ENCODE results near the gene SIAH2. TPM values are rescaled to one million over a fixed set of nuclear protein-coding genes. Genes with fewer than 3 reads are reported as not detected.

The SIAH2 gene
- total RNA-seq, 2 experiments from 2014 or later: 74.0 to 74.9 TPM

- no peaks in the 10 kb centered on the region for H3K27me3 Mint-ChIP-seq
- H3K4me1 Mint-ChIP-seq (ENCODE audit: low read depth): peaks cover 92% of the 10 kb centered on the region
- POLR2A ChIA-PET: interaction anchor here (0.6 to 1.5 kb wide), 5 partner anchors 10 to 1609 kb away, joined by 3 to 5 read pairs (median 4); partner anchors contain the start of gene SIAH2
- CTCF ChIA-PET: no interaction called here
- intact Hi-C loops (cut with micrococcal nuclease): no loop called here
- DNase-seq: no peak
- no peak overlapping the region for H3K4me3 Mint-ChIP-seq
- peak overlapping the region; percentile 74 for H3K27ac Mint-ChIP-seq
- no peaks in the 10 kb centered on the region for H3K9me3 Mint-ChIP-seq
- H3K36me3 Mint-ChIP-seq: peaks cover 75% of the 10 kb centered on the region
Observed at GRCh38 chr3:150747886-150748683, 14.9 kb downstream of the SIAH2 start.

DNA sequence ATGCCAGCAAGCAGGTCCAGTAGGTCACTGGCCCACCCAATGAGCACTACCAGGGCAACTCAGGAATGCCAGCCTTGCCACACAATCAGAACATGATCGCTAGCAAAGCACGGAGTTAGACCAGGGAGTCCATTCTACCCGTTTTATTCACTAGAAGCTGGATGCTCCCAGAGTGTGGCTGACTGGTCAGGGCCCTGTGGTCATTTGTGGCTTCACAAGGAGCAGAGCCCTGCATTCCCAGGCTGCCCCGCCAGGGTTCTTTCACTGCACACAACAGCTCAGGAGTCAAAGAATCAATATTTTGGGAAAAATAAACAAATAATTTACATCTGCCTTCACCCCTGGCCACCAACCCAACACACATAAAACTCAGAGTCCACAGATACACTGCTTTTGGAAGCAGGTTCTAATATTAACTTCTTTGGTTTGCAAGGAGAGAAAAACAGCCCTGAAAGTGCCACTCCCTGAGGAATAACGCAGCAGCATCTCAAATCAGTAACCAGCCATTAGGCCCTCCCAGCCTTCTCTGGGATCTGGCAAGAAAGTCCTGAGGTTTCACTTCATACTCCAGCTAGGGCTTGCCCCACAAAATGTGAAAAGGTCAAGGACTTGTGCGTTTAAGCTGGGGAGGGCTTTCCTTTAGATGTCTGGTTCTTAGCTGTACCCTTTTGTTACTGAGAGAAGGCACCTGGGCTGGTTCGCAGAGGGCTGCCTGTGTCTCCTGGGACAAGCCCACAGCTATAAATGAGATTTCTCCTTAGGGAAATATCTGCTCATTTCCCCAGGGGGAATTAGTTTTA lies 16.0 kb downstream of the SIAH2 start:
- DNase-seq: no peak
- CTCF ChIA-PET: no interaction called here
- peaks cover 75% of the 10 kb centered on the region for H3K36me3 Mint-ChIP-seq
- H3K27me3 Mint-ChIP-seq: no peaks in the 10 kb centered on the region
- no peaks in the 10 kb centered on the region for H3K9me3 Mint-ChIP-seq
- H3K27ac Mint-ChIP-seq: peak overlapping the region; percentile 71
- peaks cover 92% of the 10 kb centered on the region for H3K4me1 Mint-ChIP-seq (ENCODE audit: low read depth)
- intact Hi-C loops (cut with micrococcal nuclease): no loop called here
- no peak overlapping the region for H3K4me3 Mint-ChIP-seq
- POLR2A ChIA-PET: interaction anchor here (1.1 to 1.5 kb wide), 3 partner anchors 9 to 16 kb away, joined by 3 to 5 read pairs (median 5); partner anchors contain the start of gene SIAH2

- peaks cover 92% of the 10 kb centered on the region for H3K4me1 Mint-ChIP-seq (ENCODE audit: low read depth)
- POLR2A ChIA-PET: interaction anchor here (0.8 to 1.2 kb wide), 2 partner anchors 9 to 18 kb away, joined by 3 to 4 read pairs; no protein-coding TSS in a partner anchor
Observed at GRCh38 chr3:150745832-150746231, 17.1 kb downstream of the SIAH2 start.

DNA sequence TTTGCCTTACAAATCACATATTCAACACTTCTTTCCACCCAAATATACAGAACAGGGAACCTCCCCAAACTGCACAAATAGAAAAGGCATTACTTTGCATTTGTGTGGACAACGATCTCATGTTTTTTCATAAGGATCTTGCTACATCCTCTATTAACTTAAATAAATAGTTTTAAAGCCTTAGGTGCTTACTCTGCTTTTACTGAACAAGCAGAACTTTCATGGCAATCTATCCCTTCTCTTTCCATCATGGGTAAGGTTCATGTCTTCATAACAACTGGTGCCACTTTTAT lies 18.1 kb downstream of the SIAH2 start:
- H3K9me3 Mint-ChIP-seq: no peaks in the 10 kb centered on the region
- H3K27me3 Mint-ChIP-seq: no peaks in the 10 kb centered on the region
- H3K27ac Mint-ChIP-seq: peak overlapping the region; percentile 55
- CTCF ChIA-PET: interaction anchor here (1.2 to 1.4 kb wide), 2 partner anchors 20 to 23 kb away, joined by 3 read pairs; no protein-coding TSS in a partner anchor
- DNase-seq: no peak
- intact Hi-C loops (cut with micrococcal nuclease): no loop called here
- no peak overlapping the region for H3K4me3 Mint-ChIP-seq
- POLR2A ChIA-PET: interaction anchor here (1.2 to 3.0 kb wide), 2 partner anchors 19 to 20 kb away, joined by 3 to 18 read pairs; partner anchors contain the start of gene SIAH2
- peaks cover 69% of the 10 kb centered on the region for H3K36me3 Mint-ChIP-seq
- peaks cover 92% of the 10 kb centered on the region for H3K4me1 Mint-ChIP-seq (ENCODE audit: low read depth)

More at GRCh38 chr3:150745832-150746231, 17.1 kb downstream of the SIAH2 start:
- Mint-ChIP-seq H3K27me3 (no peaks in the 10 kb centered on the region), H3K36me3 (peaks cover 76% of the 10 kb centered on the region), H3K9me3 (no peaks in the 10 kb centered on the region), H3K27ac (peak overlapping the region; percentile 71), H3K4me3 (peak overlapping the region; percentile 16)
- intact Hi-C loops (cut with micrococcal nuclease): no loop called here
- CTCF ChIA-PET: interaction anchor here (1.2 to 1.4 kb wide), 2 partner anchors 19 to 24 kb away, joined by 3 read pairs; no protein-coding TSS in a partner anchor
- DNase-seq: no peak

DNA sequence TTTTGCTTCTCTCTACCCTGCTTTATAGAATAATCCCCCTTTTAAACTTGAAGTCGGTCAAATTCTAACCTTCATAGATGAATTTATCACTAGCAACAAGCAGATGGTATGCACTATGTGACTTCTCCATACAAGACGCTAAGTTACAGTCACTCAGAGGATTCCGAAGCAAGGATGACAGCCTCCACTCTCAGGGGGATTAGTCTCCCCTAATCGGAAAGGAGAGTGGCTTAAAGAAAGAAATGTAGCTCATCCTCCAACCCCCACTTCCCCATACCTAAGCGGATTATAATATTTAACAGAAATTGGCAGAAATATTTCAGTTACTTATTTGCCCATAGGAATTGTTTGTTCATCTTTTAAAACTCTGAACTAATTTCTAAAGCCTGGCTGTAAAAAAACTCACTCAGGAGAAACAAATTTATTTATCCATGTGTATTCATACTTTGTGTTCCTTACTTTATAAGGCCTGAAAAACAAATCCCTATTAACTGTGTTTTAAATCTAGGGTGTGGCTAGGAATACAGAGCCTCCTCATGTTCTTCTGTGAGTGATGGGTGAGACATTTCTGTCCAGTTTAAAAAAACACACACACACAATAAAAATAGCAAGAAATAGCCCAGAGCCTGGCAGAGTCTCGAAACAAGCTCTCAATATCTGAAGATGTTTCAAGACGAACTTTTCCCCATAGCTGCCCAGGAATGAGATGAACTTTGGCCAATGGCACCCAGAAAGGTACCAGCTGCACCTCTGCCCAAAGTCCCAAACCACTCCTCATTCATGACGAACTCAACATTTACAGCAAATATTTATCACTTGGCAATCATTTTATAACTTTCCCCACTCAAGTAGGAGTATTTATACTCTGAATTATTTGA lies 18.7 kb downstream of the SIAH2 start:
- no peak overlapping the region for H3K4me3 Mint-ChIP-seq
- POLR2A ChIA-PET: interaction anchor here (1.4 to 3.0 kb wide), 2 partner anchors 16 to 21 kb away, joined by 5 to 18 read pairs; partner anchors contain the start of gene SIAH2

GRCh38 chr3:150743508-150743907 lies 19.5 kb downstream of the SIAH2 start:
- H3K27me3 Mint-ChIP-seq: no peaks in the 10 kb centered on the region
- peaks cover 61% of the 10 kb centered on the region for H3K36me3 Mint-ChIP-seq
- no peaks in the 10 kb centered on the region for H3K9me3 Mint-ChIP-seq
- ChIA-PET POLR2A (interaction anchor here (1.4 to 3.0 kb wide), 3 partner anchors 10 to 21 kb away, joined by 4 to 18 read pairs (median 5); partner anchors contain the start of gene SIAH2), CTCF (interaction anchor here (0.7 to 1.0 kb wide), 2 partner anchors 20 to 22 kb away, joined by 3 to 4 read pairs; no protein-coding TSS in a partner anchor)
- H3K27ac Mint-ChIP-seq: peak overlapping the region; percentile 55
- H3K4me1 Mint-ChIP-seq (ENCODE audit: low read depth): peaks cover 94% of the 10 kb centered on the region
- peak; percentile 5 for DNase-seq
- H3K4me3 Mint-ChIP-seq: no peak overlapping the region
- intact Hi-C loops (cut with micrococcal nuclease): no loop called here

More for the DNA sequence above, 18.7 kb downstream of the SIAH2 start:
- Mint-ChIP-seq H3K27me3 (no peaks in the 10 kb centered on the region), H3K9me3 (no peaks in the 10 kb centered on the region), H3K36me3 (peaks cover 66% of the 10 kb centered on the region), H3K27ac (peak overlapping the region; percentile 55), H3K4me1 (ENCODE audit: low read depth) (peaks cover 95% of the 10 kb centered on the region)
- CTCF ChIA-PET: no interaction called here
- no peak for DNase-seq
- intact Hi-C loops (cut with micrococcal nuclease): no loop called here

DNA sequence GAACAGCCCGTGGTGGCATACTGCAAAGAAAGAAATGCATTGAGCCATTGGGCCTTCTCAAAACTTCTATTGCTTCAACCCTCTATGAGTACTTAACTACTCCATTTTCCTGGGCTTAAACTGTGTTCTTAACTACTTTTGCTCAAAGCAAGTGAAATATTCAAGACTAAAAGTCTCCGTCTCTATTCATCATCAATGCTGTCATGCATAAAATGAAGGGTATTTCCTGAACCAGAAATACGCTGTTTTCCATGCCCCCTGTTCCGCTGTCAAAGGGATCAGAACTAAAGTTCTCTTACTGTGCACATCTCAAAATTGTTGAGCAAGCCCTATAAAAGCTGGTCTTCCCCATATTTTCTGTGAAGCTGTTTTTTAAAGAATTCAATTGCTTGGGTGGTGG lies 20.3 kb downstream of the SIAH2 start:
- ChIA-PET POLR2A (interaction anchor here (1.4 to 3.0 kb wide), 3 partner anchors 11 to 22 kb away, joined by 4 to 18 read pairs (median 4); partner anchors contain the start of gene SIAH2), CTCF (interaction anchor here (0.7 to 1.0 kb wide), 2 partner anchors 21 kb away, joined by 3 to 4 read pairs; no protein-coding TSS in a partner anchor)
- peak; percentile 6 for DNase-seq
- intact Hi-C loops (cut with micrococcal nuclease): no loop called here
- H3K36me3 Mint-ChIP-seq: peaks cover 56% of the 10 kb centered on the region
- no peaks in the 10 kb centered on the region for H3K27me3 Mint-ChIP-seq
- peak overlapping the region; percentile 99 for H3K27ac Mint-ChIP-seq
- H3K4me1 Mint-ChIP-seq (ENCODE audit: low read depth): peaks cover 96% of the 10 kb centered on the region
- no peak overlapping the region for H3K4me3 Mint-ChIP-seq
- no peaks in the 10 kb centered on the region for H3K9me3 Mint-ChIP-seq

DNA sequence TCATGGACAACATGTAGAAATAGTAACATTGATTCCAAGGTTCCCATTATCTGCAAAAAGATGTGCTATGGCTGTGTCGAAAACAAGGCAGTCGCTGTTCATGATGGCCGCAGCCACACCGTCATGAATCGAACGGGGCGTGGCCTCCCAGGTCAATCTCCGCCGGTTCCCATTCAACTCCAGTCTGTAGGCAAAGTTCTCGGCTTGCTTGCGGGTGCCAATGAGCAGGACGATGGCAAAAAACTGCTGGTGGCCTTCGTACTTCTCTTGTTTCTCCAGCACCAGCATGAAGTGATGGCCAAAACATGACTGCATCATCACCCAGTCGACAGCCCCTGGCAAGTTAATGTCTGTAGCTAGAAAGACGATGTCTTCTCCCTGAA lies 20.8 kb downstream of the SIAH2 start:
- intact Hi-C loops (cut with micrococcal nuclease): no loop called here
- POLR2A ChIA-PET: interaction anchor here (1.4 to 3.0 kb wide), 3 partner anchors 11 to 23 kb away, joined by 4 to 18 read pairs (median 4); partner anchors contain the start of gene SIAH2
- H3K36me3 Mint-ChIP-seq: peaks cover 52% of the 10 kb centered on the region
- no peak overlapping the region for H3K4me3 Mint-ChIP-seq
- peaks cover 98% of the 10 kb centered on the region for H3K4me1 Mint-ChIP-seq (ENCODE audit: low read depth)
- DNase-seq: peak; percentile 7
- no peaks in the 10 kb centered on the region for H3K27me3 Mint-ChIP-seq
- no peaks in the 10 kb centered on the region for H3K9me3 Mint-ChIP-seq
- H3K27ac Mint-ChIP-seq: peak overlapping the region; percentile 99
- CTCF ChIA-PET: interaction anchor here (1.0 kb wide), 1 partner anchor 21 kb away, joined by 3 read pairs; no protein-coding TSS in a partner anchor

GRCh38 chr3:150741497-150742140 lies 21.4 kb downstream of the SIAH2 start:
- Mint-ChIP-seq H3K36me3 (peaks cover 48% of the 10 kb centered on the region), H3K4me1 (ENCODE audit: low read depth) (peaks cover 98% of the 10 kb centered on the region), H3K9me3 (no peaks in the 10 kb centered on the region), H3K27ac (peak overlapping the region; percentile 99), H3K27me3 (no peaks in the 10 kb centered on the region), H3K4me3 (no peak overlapping the region)
- DNase-seq: peak; percentile 4
- intact Hi-C loops (cut with micrococcal nuclease): no loop called here
- POLR2A ChIA-PET: interaction anchor here (1.4 to 3.0 kb wide), 5 partner anchors 12 to 23 kb away, joined by 4 to 35 read pairs (median 13); partner anchors contain the start of gene SIAH2
- CTCF ChIA-PET: interaction anchor here (0.9 kb wide), 1 partner anchor 19 kb away, joined by 3 read pairs; no protein-coding TSS in a partner anchor

DNA sequence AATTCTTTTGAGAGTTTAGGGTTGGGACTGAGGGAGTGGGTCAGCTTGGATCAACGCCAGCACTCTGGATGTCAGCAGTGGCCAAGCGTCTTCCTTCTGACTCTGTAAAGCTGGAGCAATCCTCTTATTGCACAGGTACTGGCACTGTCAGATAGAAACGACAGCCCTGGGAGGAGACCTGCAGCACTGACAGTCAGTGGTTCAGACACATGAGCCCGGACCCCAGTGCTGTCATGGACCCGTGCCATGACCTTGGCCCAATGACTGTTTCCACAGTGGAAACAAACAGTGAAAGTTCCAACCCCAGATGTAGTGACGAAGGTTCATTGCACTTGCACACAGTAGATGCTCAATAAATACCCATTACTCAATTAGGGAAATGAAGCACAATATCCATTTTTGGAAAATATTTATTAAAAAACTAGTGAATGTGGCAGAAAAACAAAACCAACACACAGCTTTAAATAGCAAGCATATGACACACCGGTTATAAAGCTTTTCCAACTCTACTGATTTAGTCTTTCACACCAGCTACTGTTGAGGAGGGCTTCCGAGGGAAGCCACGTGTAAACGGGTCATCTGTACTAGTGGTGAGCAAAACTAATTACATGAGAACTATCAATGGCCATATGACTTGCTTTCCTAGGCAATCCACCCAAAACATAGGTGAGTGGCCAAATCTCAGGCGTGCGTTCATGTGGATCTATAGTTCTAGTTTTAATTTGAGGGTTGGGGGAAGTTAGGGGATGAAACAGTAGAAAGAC lies 22.1 kb downstream of the SIAH2 start:
- no peaks in the 10 kb centered on the region for H3K27me3 Mint-ChIP-seq
- ChIA-PET POLR2A (interaction anchor here (1.9 to 2.2 kb wide), 2 partner anchors 19 to 23 kb away, joined by 13 to 35 read pairs; no protein-coding TSS in a partner anchor), CTCF (interaction anchor here (0.9 to 1.3 kb wide), 2 partner anchors 19 to 20 kb away, joined by 3 to 6 read pairs; no protein-coding TSS in a partner anchor)
- peak overlapping the region; percentile 99 for H3K27ac Mint-ChIP-seq
- peak overlapping the region; percentile 5 for H3K4me3 Mint-ChIP-seq
- peaks cover 42% of the 10 kb centered on the region for H3K36me3 Mint-ChIP-seq
- no peaks in the 10 kb centered on the region for H3K9me3 Mint-ChIP-seq
- peak; percentile 75 for DNase-seq
- intact Hi-C loops (cut with micrococcal nuclease): no loop called here
- peaks cover 99% of the 10 kb centered on the region for H3K4me1 Mint-ChIP-seq (ENCODE audit: low read depth)

Measured in activated CD4-positive, alpha-beta memory T cell treated with anti-CD3 and anti-CD28 coated beads for 36 hours (primary cell).